Frontal cortex (tissue), 4 donors: ENCODE measurements around the gene LRRC49. TPM values are rescaled to one million over a fixed set of nuclear protein-coding genes. Genes with fewer than 3 reads are reported as not detected.
"Not testable (repeated sequence)": the region's sequence is repeated elsewhere in the genome, so short reads cannot be mapped to it uniquely, and the experiment has no call there.

ENCODE experiments used
- DNase-seq, 2 donors: peaks; one replicate each; pipeline ENCODE4 v3.0.0; 2012; ENCODE audit warnings: low spot score in 2 of 2
- FAIRE-seq: peaks from 2 replicates; lab custom pipeline; 2012; peaks lifted over from hg19 to GRCh38; lab: Jason Lieb, UNC
- total RNA-seq: library from RNA; depleted of rRNA; stranded (reverse); fragments of >200 nt; gene quantifications from one replicate; pipeline ENCODE4 v1.2.3, GENCODE V29; 2014
- donor health status: control.
- donor health status: control.
- donor health status: control.

The LRRC49 gene
- total RNA-seq = 145 TPM

- FAIRE-seq (no peak), DNase-seq (peak; percentile 68)
These were observed at the start of gene LRRC49, which contains the start of gene THAP10 for GRCh38 chr15:70892002-70892911. TSS of gene LRRC49 (plus strand) at chr15:70892826. CDS start at chr15:70892895, 69 bp downstream. TSS of gene THAP10 (minus strand) at chr15:70892433. CDS start at chr15:70892272, 161 bp downstream.

- no peak for FAIRE-seq
- no peak for DNase-seq
These were observed 46.8 kb upstream of the LRRC49 start for GRCh38 chr15:70845602-70846360.

- FAIRE-seq = no peak
- no peak for DNase-seq
These were observed 40.7 kb upstream of the LRRC49 start for GRCh38 chr15:70851889-70852288.

GRCh38 chr15:70852501-70853317 is 39.9 kb upstream of the LRRC49 start:
- FAIRE-seq = no peak
- DNase-seq = peak in 1 of 2 donors; percentile 50

GRCh38 chr15:70853318-70853972 is 39.2 kb upstream of the LRRC49 start:
- no peak for FAIRE-seq

GRCh38 chr15:70853973-70854665 is 38.5 kb upstream of the LRRC49 start, which contains the start of gene LARP6:
TSS of gene LARP6 (minus strand) at chr15:70854157. CDS start at chr15:70854088, 69 bp downstream.
- FAIRE-seq (no peak), DNase-seq (peak; percentile 77 to 84)

More at GRCh38 chr15:70853318-70853972, 39.2 kb upstream of the LRRC49 start:
- DNase-seq = peak; percentile 47 to 54

- FAIRE-seq = no peak
- DNase-seq = peak in 1 of 2 donors; percentile 59
These were observed 38.0 kb upstream of the LRRC49 start for GRCh38 chr15:70854666-70854976.

GRCh38 chr15:70855764-70856163 is 36.9 kb upstream of the LRRC49 start:
- no peak for FAIRE-seq
- DNase-seq = no peak

GRCh38 chr15:70856177-70856883 is 36.3 kb upstream of the LRRC49 start:
- DNase-seq (no peak), FAIRE-seq (no peak)

- FAIRE-seq = no peak
These were observed 35.6 kb upstream of the LRRC49 start for GRCh38 chr15:70856884-70857561.

GRCh38 chr15:70857562-70858285 is 34.9 kb upstream of the LRRC49 start:
- no peak for FAIRE-seq
- no peak for DNase-seq

More at GRCh38 chr15:70856884-70857561, 35.6 kb upstream of the LRRC49 start:
- peak in 1 of 2 donors; percentile 44 for DNase-seq

- FAIRE-seq, DNase-seq: not testable (repeated sequence)
These were observed 33.9 kb upstream of the LRRC49 start for GRCh38 chr15:70858614-70859321.

- no peak for DNase-seq
- FAIRE-seq = no peak
These were observed 33.2 kb upstream of the LRRC49 start for GRCh38 chr15:70859322-70859908.

- no peak for FAIRE-seq
- DNase-seq = no peak
These were observed 32.6 kb upstream of the LRRC49 start for GRCh38 chr15:70859998-70860397.

- DNase-seq (peak in 1 of 2 donors; percentile 52), FAIRE-seq (peak; percentile 8)
These were observed 29.0 kb upstream of the LRRC49 start for GRCh38 chr15:70863450-70864218.
